ENCODE data around the gene SEC61A2.

- TF ChIP-seq CTCF (IDR thresholded peaks at IDR 0.05; ENCODE audit: insufficient read depth, low read depth, low read length) (no peak), EZH2 (IDR thresholded peaks at IDR 0.05; ENCODE audit: insufficient read depth, low read length) (no peak)
Observed at GRCh38 chr10:12109286-12109685, 20.2 kb upstream of the SEC61A2 start.
